H9 (cell line): ENCODE data around the gene CLDN18. TPM values are rescaled to one million over a fixed set of nuclear protein-coding genes. Genes with fewer than 3 reads are reported as not detected.

Source experiments
- DNase-seq: peaks from one replicate; pipeline ENCODE4 v3.0.0-alpha.2; 2017
- H2AFZ ChIP-seq: one replicate; pipeline ENCODE4 v1.6.1; 2013; ENCODE audit warnings: mild to moderate bottlenecking, low read length, control low read depth, moderate library complexity
- H2AK5ac ChIP-seq: 2 replicates; pipeline ENCODE4 v1.6.1; 2013; ENCODE audit warnings: low read length, control low read depth, mixed read lengths; ENCODE audit not compliant: insufficient read length
- H2BK120ac ChIP-seq: one replicate; pipeline ENCODE4 v1.6.1; 2013; ENCODE audit warnings: low read depth, mild to moderate bottlenecking, low read length, control low read depth, inconsistent platforms; ENCODE audit not compliant: poor library complexity, severe bottlenecking
- H2BK12ac ChIP-seq: 2 replicates; pipeline ENCODE4 v1.6.1; 2013; ENCODE audit warnings: low read length, control low read depth, mixed read lengths, low read depth; ENCODE audit not compliant: insufficient read length
- H2BK15ac ChIP-seq: 2 replicates; pipeline ENCODE4 v1.6.1; 2013; ENCODE audit warnings: low read depth, low read length, control low read depth
- H2BK20ac ChIP-seq: one replicate; pipeline ENCODE4 v1.6.1; 2013; ENCODE audit warnings: low read depth, mild to moderate bottlenecking, low read length, control low read depth, inconsistent platforms; ENCODE audit not compliant: poor library complexity, severe bottlenecking
- H2BK5ac ChIP-seq: 2 replicates; pipeline ENCODE4 v1.6.1; 2013; ENCODE audit warnings: low read length, control low read depth, mixed read lengths; ENCODE audit not compliant: insufficient read length
- H3K14ac ChIP-seq: 2 replicates; pipeline ENCODE4 v1.6.1; 2013; ENCODE audit warnings: low read length, control low read depth; ENCODE audit not compliant: insufficient read depth
- H3K18ac ChIP-seq: 2 replicates; pipeline ENCODE4 v1.6.1; 2013; ENCODE audit warnings: low read depth, mild to moderate bottlenecking, mixed read lengths, low read length, control low read depth; ENCODE audit not compliant: insufficient read length
- H3K23ac ChIP-seq: 2 replicates; pipeline ENCODE4 v1.6.1; 2013; ENCODE audit warnings: low read length, control low read depth, mixed read lengths, low read depth; ENCODE audit not compliant: insufficient read length
- H3K23me2 ChIP-seq: 2 replicates; pipeline ENCODE4 v1.6.1; 2013; ENCODE audit warnings: low read depth, mild to moderate bottlenecking, mixed read lengths, low read length, control low read depth; ENCODE audit not compliant: insufficient read length, poor library complexity, severe bottlenecking
- H3K27ac ChIP-seq: 2 replicates; pipeline ENCODE4 v1.5.1; 2013; ENCODE audit warnings: low read length, control low read depth, mixed read lengths, low read depth; ENCODE audit not compliant: insufficient read length
- H3K27me3 ChIP-seq: 2 replicates; pipeline ENCODE4 v1.6.1; 2013; ENCODE audit warnings: low read length, control low read depth, inconsistent platforms; ENCODE audit not compliant: insufficient read depth
- H3K4ac ChIP-seq: 2 replicates; pipeline ENCODE4 v1.6.1; 2013; ENCODE audit warnings: low read depth, mild to moderate bottlenecking, control low read depth, inconsistent platforms, low read length, moderate library complexity
- H3K4me1 ChIP-seq: 2 replicates; pipeline ENCODE4 v1.6.1; 2013; ENCODE audit warnings: low read length, control low read depth, inconsistent platforms; ENCODE audit not compliant: insufficient read depth
- H3K4me2 ChIP-seq: 2 replicates; pipeline ENCODE4 v1.6.1; 2013; ENCODE audit warnings: low read length, control low read depth, mixed read lengths; ENCODE audit not compliant: insufficient read length, insufficient read depth
- H3K56ac ChIP-seq: 2 replicates; pipeline ENCODE4 v1.6.1; 2013; ENCODE audit warnings: low read depth, mild to moderate bottlenecking, mixed read lengths, low read length, control low read depth; ENCODE audit not compliant: insufficient read length
- H3K79me1 ChIP-seq: 2 replicates; pipeline ENCODE4 v1.6.1; 2013; ENCODE audit warnings: low read depth, mild to moderate bottlenecking, moderate library complexity, low read length, control low read depth, inconsistent platforms; ENCODE audit not compliant: insufficient read depth, poor library complexity, severe bottlenecking
- H3K79me2 ChIP-seq: 2 replicates; pipeline ENCODE4 v1.6.1; 2013; ENCODE audit warnings: low read length, control low read depth, inconsistent platforms; ENCODE audit not compliant: insufficient read depth
- H3K9ac ChIP-seq: 2 replicates; pipeline ENCODE4 v1.6.1; 2013; ENCODE audit warnings: low read length, control low read depth, mixed read lengths; ENCODE audit not compliant: insufficient read length; ENCODE audit errors: extremely low read depth
- H3K9me3 ChIP-seq: one replicate; pipeline ENCODE4 v1.6.1; 2013; ENCODE audit warnings: low read depth, low read length, inconsistent platforms; ENCODE audit not compliant: control insufficient read depth
- H3T11ph ChIP-seq: one replicate; pipeline ENCODE4 v1.6.1; 2013; ENCODE audit warnings: mild to moderate bottlenecking, low read length, control low read depth, inconsistent platforms
- H4K20me1 ChIP-seq: one replicate; pipeline ENCODE4 v1.6.1; 2013; ENCODE audit not compliant: control insufficient read depth, insufficient read length, insufficient read depth
- H4K5ac ChIP-seq: 2 replicates; pipeline ENCODE4 v1.6.1; 2013; ENCODE audit warnings: low read depth, mild to moderate bottlenecking, mixed read lengths, low read length, control low read depth; ENCODE audit not compliant: insufficient read length
- H4K8ac ChIP-seq: replicated peaks from 2 replicates; pipeline ENCODE4 v1.6.1; 2013; ENCODE audit warnings: low read length, control low read depth, mixed read lengths, low read depth; ENCODE audit not compliant: insufficient read length
- H4K91ac ChIP-seq: 2 replicates; pipeline ENCODE4 v1.6.1; 2013; ENCODE audit warnings: low read depth, mild to moderate bottlenecking, moderate library complexity, mixed read lengths, low read length, control low read depth; ENCODE audit not compliant: insufficient read length
- H3K27ac Mint-ChIP-seq, 3 experiments: 2 replicates in 2 of 3; 3 replicates in 1 of 3; pipeline ENCODE4 v1.8.0; 2020 to 2021; ENCODE audit warnings: mixed read lengths in 3 of 3, mild to moderate bottlenecking in 1 of 3, moderate library complexity in 1 of 3
- H3K27me3 Mint-ChIP-seq: 2 replicates; pipeline ENCODE4 v1.8.0; 2021; ENCODE audit warnings: low read depth, mild to moderate bottlenecking, moderate library complexity, mixed read lengths
- H3K36me3 Mint-ChIP-seq, 3 experiments: 2 replicates in 2 of 3; 3 replicates in 1 of 3; pipeline ENCODE4 v1.8.0; 2020 to 2021; ENCODE audit warnings: low read depth in 3 of 3, mixed read lengths in 3 of 3; ENCODE audit not compliant: insufficient read depth in 1 of 3
- H3K4me1 Mint-ChIP-seq, 2 experiments: 2 replicates each; pipeline ENCODE4 v1.8.0; 2020; ENCODE audit warnings: mixed read lengths in 2 of 2
- H3K4me3 Mint-ChIP-seq, 2 experiments: 2 replicates in 1 of 2; 3 replicates in 1 of 2; pipeline ENCODE4 v1.8.0; 2020 to 2021; ENCODE audit warnings: mild to moderate bottlenecking in 2 of 2, mixed read lengths in 2 of 2, moderate library complexity in 1 of 2
- H3K9me3 Mint-ChIP-seq, 2 experiments: 2 replicates in 1 of 2; 3 replicates in 1 of 2; pipeline ENCODE4 v1.8.0; 2020; ENCODE audit warnings: mild to moderate bottlenecking in 2 of 2, mixed read lengths in 2 of 2, moderate library complexity in 1 of 2
- WGBS: extraction: QIAGEN DNeasy Blood & Tissue Kit; methylation state at CpG from one replicate; pipeline ENCODE4 v1.1.7; 2013; ENCODE audit warnings: missing lambda C conversion rate, low lambda C conversion rate, mixed read lengths; ENCODE audit not compliant: insufficient read length; ENCODE audit errors: extremely low coverage; 5-methylcytosine and 5-hydroxymethylcytosine counted together
- total RNA-seq: library from RNA; stranded (reverse); gene quantifications from 2 replicates; pipeline ENCODE4 v1.2.1, GENCODE V29; 2021
- TF ChIP-seq, protein P1 (sequence below): fragments of 200-600 bp; sonication (generic); conservative IDR thresholded peaks from 3 replicates; pipeline ENCODE4 v1.8.0; 2021; ENCODE audit warnings: antibody characterized with exemption, mild to moderate bottlenecking

The CLDN18 gene
- total RNA-seq, 1 experiment from 2014 or later: not detected

DNA sequence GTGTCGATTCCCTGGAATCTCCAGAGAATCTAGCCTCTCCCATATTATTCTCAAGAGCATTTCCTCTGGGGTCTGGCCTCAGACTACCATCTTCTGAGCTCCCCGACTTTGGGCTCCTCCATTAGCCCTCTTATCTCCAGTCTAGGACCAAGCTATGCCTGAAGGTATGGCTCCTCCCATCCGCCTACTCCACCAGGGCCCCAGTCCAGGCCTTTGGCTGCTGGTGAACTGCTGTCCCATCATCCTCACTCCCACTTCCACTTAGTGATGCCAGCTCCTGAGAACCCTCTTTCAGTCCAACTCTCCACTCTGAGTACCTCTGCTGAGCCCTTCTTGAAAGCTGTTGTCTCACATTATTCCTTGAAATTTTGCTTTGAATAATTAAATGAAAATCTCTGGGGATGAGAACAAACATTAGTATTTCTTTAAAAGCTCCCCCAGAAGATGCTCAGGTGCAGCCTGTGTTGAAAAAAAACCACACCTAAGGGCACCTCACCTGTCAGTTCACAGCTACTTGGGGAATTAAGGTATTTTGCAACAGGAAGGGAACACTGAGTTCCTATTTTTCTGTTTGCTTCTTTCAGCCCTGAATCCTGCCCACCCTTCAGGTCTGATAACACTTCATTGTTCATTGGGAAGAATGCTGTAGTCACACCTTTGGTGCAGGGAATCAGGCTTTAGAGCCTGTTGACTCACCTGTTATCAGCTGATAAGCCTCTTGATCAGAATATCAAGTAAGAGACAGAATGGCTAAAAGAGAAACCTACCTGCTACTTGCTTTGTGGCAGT, 9.5 kb downstream of the CLDN18 start:
- Histone ChIP-seq H2BK12ac (no peak overlapping the region), H4K5ac (no peak overlapping the region), H2BK15ac (no peak overlapping the region), H3K9me3 (no peaks in the 10 kb centered on the region), H4K91ac (no peak overlapping the region), H2BK5ac (no peak overlapping the region), H3K14ac (no peak overlapping the region), H3K23me2 (no peaks in the 10 kb centered on the region), H3K4me2 (no peak overlapping the region), H3K23ac (no peak overlapping the region), H4K8ac (no peak overlapping the region), H3K56ac (no peak overlapping the region), H4K20me1 (no peaks in the 10 kb centered on the region), H2BK20ac (no peak overlapping the region), H3K4me1 (no peaks in the 10 kb centered on the region), H3K27me3 (no peaks in the 10 kb centered on the region), H3K27ac (no peak overlapping the region), H2AK5ac (no peak overlapping the region), H2BK120ac (no peak overlapping the region), H3K9ac (no peak overlapping the region), H2AFZ (no peak overlapping the region), H3K4ac (no peak overlapping the region), H3T11ph (no peak overlapping the region), H3K79me1 (no peaks in the 10 kb centered on the region), H3K18ac (no peak overlapping the region), H3K79me2 (no peaks in the 10 kb centered on the region)
- H3K4me1 Mint-ChIP-seq: no peaks in the 10 kb centered on the region
- WGBS: no CpG with 5 or more reads among the region's 3 CpGs
- H3K4me3 Mint-ChIP-seq: no peak overlapping the region
- TF ChIP-seq, protein P1, sequence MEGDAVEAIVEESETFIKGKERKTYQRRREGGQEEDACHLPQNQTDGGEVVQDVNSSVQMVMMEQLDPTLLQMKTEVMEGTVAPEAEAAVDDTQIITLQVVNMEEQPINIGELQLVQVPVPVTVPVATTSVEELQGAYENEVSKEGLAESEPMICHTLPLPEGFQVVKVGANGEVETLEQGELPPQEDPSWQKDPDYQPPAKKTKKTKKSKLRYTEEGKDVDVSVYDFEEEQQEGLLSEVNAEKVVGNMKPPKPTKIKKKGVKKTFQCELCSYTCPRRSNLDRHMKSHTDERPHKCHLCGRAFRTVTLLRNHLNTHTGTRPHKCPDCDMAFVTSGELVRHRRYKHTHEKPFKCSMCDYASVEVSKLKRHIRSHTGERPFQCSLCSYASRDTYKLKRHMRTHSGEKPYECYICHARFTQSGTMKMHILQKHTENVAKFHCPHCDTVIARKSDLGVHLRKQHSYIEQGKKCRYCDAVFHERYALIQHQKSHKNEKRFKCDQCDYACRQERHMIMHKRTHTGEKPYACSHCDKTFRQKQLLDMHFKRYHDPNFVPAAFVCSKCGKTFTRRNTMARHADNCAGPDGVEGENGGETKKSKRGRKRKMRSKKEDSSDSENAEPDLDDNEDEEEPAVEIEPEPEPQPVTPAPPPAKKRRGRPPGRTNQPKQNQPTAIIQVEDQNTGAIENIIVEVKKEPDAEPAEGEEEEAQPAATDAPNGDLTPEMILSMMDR: no peak
- H3K27me3 Mint-ChIP-seq: no peaks in the 10 kb centered on the region
- H3K27ac Mint-ChIP-seq: no peak overlapping the region; a peak in 1 of 7 replicates
- H3K36me3 Mint-ChIP-seq: no peaks in the 10 kb centered on the region; a peak in 1 of 7 replicates
- DNase-seq: no peak
- H3K9me3 Mint-ChIP-seq: 0 out of 5 replicates have a peak, but pooled peaks cover 0 to 3% of the 10 kb centered on the region in 2 experiments
